HG03378 (cell line): ENCODE results near the gene TAGLN2.

Experiments used
- ATAC-seq: cut with Tn5 transposase; IDR thresholded peaks from one replicate; pipeline ENCODE4 v1.9.1; 2021; ENCODE audit warnings: mild to moderate bottlenecking, moderate library complexity; ENCODE audit not compliant: unreplicated experiment

TAGLN2 gene

DNA sequence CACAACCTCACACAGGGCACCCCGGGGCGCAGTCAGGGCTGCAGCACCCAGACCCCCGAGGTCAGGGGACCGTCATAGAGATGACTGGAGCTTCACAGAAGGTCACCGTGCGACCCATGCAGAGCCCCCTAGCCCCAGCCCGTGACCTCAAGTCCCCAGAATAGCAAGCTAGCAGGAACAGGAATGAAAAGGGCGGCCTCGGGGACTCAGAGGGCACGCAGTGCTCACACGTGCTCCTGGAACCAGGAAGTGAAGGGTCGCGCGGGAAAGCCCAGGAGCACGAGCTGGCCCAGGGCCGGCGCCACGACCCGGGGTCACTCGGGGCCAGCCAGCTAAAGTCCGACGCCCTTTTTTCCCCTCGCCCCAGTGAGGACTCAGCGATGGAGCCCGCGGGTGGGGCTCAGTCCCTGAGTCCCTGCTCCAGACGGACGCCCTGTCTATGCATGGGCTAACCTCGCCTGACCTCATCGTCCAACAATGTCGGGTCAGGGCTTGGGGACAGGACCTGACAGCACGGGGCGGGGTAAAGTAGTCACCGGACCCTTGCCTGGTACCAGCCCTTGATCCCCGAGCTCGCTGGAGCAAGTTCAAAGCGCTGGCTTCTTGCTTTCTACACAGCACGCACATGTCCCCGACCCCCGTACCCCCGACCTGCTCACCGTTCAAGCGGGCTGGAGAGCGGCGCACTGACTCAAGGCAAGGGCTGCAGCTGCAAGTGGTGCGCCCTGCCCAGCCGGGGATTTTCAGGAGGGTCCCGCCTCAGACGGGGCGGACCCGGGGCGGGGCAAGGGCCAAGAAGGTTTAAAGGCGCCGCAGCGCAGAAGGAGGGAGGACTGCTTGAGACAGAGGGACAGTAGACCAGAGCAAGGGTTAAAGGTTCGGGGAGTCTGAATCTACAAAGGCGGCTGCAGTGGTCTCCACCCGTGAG lies at the start of gene TAGLN2:
TSS of gene TAGLN2 (minus strand) at position 717 of the 928 bp plus-strand sequence. CDS start 4,998 bp downstream, outside the sequence.
- peak; percentile 61 for ATAC-seq

DNA sequence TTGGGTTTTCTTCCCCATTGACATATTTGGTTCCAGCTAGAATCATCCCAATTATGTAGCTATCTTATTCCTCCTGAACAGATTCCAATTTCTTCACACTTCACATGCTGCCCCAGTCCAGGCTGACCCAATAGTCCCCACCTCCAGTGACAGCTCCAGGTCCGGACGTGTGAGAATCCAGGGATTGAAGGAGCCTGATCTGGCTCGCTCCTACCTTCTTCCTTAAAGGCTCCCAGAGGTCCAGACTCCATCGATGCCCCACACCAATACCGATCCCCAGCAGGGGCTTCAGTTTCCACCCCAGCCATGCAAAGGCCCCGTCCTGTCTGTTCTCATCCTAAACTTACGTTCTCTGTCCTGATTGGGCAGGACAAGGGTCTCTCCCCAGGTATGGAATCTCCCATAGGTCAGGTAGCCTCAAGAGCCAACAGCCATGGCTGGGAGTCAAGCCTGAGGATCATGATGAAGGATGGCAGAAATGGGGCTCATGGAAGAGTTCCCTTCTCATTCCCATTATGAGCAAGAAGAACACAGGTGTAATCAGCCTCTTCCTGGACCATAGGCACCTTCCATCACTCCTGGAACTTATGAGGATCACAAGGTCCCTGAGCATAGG lies 49.2 kb upstream of the TAGLN2 start:
- no peak for ATAC-seq

DNA sequence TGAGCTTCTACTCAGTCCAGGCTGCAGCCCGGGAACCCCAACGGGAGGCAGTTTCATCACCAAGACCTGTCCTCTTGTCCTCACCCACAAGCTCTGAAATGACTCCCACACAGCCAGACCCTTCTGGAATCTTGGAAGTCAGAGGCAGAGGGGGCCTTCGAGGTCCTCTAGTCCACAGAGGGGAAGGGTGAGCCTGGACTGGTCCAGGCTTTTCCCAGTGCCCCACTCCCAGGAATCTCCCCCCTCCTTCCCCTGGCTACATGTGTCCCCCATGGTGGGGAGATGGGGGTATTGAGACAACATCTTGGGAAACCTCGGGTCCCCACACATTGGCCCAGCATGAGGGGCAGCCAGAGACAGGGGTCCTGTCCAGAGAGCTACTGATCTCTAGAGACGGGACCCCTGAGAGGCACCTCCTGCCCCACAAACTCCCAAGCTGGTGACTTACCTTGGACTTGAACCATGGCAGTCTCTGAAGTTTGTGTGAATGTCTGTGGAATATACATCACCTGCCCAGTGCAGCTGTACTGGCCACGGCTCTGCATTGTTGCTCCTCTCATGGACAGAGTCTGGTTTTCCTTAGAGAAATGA lies 48.1 kb upstream of the TAGLN2 start:
- no peak for ATAC-seq

DNA sequence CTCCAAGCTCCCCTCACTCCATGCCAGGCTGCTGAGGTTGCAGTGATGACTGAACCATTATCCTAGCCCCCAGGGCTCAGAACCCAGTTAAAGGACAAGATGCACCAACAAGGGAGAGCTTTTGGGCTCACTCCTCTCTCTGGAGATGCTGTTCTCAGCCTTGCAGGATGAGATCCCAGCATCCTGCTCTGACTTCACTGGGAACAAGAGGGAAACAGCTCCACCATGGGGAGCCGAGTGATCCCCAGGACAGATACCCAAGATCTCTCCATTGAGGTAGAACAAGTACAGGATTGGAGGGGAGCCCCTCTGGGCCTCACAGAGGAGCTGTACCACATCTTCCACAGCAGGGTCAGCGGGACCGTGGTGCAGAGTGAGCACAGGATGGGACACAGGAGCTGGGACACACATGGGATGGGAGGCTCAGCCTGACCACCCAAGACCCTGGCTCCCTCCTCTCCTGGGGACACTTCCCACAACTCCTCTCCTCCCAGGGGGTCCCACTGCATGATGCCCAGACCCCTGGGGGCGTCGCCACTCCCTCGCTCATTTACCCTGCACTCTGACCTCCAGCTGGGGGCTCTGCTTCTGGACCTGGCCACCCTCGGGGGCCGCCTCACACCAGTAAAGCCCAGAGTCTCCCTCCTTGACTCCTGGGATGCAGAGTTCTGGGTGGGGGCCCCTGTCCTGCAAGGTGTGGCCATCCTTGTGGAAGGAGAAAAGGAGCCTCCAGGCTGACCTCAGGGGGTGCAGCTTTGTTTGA lies 47.3 kb upstream of the TAGLN2 start:
- no peak for ATAC-seq

- no peak for ATAC-seq
Observed at GRCh38 chr1:159970932-159971342, 45.6 kb upstream of the TAGLN2 start.

GRCh38 chr1:159968901-159969300 lies 43.6 kb upstream of the TAGLN2 start:
- ATAC-seq, result no peak

DNA sequence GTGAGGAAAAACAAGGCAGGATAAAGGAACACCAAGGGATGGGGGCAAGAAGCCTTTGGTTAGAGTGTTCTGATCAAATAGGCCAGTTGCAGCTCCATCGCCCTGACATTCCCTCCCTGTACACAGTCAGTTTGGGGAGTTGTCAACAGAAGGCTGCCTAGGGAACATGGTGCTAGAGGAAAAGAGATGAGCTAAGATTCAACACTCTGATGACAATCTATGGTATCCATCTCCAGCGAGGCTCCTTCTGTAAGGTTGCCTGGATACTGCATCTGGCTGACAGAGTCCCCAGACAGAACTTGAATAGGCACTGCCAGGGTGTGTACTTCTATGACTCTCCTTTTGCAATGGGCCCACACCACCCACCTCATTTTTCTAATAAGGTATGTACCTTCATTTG lies 40.0 kb upstream of the TAGLN2 start:
- ATAC-seq, result no peak

GRCh38 chr1:159964144-159964543 lies 38.8 kb upstream of the TAGLN2 start:
- no peak for ATAC-seq

DNA sequence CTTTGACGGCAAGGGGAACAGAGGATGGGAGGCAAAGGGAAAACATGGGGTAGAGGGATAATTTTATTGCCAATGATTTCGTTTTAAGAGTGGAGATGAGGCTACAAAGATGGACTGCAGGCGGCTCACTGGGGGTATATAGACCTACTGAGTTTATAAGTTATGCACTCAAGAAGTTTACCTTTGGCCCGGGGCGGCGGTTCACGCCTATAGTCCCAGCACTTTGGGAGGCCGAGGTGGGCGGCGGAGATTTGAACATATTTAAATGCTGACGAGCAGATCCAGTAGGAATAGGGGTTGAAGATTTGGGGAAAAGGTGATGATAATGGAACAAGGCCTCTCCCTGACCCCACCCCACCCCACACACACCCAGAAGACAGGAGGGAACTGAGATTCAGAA lies 36.9 kb upstream of the TAGLN2 start:
- no peak for ATAC-seq

DNA sequence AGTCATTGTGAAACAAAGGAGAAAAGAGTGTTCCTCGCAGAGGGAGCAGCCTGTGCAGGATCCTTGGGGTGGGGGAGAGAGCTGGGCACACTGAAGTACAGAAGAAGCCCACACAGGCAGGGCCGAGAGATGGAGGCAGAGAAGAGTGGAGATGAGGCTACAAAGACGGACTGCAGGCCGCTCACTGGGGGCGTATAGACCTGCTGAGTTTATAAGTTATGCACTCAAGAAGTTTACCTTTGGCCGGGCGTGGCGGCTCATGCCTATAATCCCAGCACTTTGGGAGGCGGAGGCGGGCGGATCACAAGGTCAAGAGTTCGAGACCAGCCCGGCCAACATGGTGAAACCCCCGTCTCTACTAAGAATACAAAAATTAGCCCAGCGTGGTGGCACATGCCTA lies 36.3 kb upstream of the TAGLN2 start:
- no peak for ATAC-seq

DNA sequence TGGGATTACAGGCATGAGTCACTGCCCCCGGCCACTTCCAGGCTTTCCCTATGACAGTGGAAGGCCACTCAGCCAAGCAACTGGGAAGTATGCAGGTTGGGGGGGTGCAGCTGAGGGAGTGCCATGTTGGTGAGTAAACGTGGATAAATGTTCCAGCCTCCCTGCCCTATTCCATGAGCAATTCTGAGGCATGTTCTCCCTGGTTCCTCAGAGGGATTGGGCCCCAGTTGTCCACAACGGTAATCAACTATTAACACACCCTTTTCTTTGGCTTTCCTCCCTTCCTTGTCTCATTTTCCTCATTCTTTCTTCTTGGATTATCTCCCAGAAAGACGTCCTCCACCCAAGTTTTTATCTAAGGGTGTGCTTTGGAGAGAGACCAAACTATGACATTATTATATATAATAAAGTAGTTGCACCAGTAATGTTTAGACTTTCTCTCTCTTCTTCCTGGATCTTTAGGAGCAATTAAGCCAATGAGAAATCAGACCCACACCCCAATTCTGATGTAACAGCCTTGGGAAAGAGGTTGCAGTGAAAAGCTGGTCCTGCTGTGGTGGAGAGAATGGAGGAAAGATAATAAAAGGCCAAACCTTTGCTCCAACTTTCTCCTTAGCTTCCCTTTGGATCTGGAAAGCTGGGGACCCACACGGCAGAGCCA lies 35.5 kb upstream of the TAGLN2 start:
- ATAC-seq, result no peak

- ATAC-seq, result no peak
Observed at GRCh38 chr1:159959451-159959850, 34.1 kb upstream of the TAGLN2 start.

DNA sequence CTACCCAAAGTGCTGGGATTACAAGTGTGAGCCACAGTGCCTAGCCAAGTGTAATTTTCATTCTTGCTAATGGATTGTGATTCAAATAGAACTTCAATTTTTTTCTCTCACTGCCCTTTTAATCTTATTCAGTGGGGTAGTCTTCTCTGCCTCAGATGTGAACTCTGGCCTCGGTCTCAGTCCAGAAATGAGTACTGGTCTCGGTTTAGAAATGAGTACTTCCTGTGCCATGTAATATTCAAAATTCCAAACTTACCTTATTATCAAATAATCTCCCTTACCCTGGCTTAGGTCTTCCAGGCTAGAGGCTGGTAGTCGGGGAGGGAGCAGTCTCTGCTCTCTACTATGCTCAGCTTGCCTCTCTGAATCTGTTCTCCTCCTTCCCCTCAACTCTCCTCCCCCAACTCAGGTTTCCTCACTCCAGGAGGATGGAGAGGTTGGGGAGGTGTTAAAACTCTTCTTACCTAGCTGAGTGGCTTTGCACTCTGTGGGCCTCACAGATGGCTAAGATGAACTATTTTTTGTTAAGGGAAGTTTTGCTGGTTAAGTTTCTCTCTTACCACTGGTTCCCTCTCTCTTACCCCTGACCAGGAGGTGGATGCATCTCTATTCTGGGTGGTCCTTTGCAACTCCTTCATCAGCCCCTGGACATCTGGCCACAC lies 33.5 kb upstream of the TAGLN2 start:
- peak; percentile 50 for ATAC-seq

- ATAC-seq, result no peak
Observed at GRCh38 chr1:159957824-159958268, 32.5 kb upstream of the TAGLN2 start.

GRCh38 chr1:159955456-159955855 lies 30.1 kb upstream of the TAGLN2 start:
- no peak for ATAC-seq

GRCh38 chr1:159953536-159954515 lies 28.5 kb upstream of the TAGLN2 start, which contains the start of gene SLAMF9:
SLAMF9 (minus strand) TSS chr1:159954237; CDS start chr1:159954137, 100 bp downstream.
- ATAC-seq, result no peak

- ATAC-seq, result no peak
Observed at GRCh38 chr1:159952932-159953331, 27.6 kb upstream of the TAGLN2 start.

DNA sequence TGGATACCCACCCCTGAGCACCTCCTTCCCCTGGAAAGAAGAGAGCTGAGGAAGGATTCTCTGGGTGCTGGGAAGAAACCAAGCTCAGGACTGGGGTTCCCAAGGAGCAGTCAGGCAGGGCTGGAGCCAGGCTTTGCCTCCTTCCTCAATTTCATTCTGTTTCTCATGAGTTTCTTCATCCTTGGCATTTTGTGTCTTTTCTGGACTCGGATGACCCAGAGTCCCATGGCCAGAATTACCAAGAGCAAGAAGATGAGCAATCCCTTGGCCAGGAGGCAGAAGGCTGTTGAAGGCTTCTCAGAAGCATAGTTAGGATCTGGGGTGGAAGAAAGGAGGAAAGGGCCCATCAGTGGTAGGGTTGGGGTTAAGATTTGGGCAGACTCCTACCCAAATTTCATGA lies 26.2 kb upstream of the TAGLN2 start:
- ATAC-seq, result no peak

- no peak for ATAC-seq
Observed at GRCh38 chr1:159951016-159951415, 25.7 kb upstream of the TAGLN2 start.
